Fibroblast of lung (primary cell): ENCODE data around the gene HMGN1.

ENCODE experiments used
- EZH2 ChIP-seq: IDR thresholded peaks from 2 replicates; pipeline ENCODE4 v1.5.1; 2012; ENCODE audit warnings: low read length, control low read depth, mild to moderate bottlenecking; ENCODE audit errors: missing control alignments
- TF ChIP-seq, protein P1 (sequence below), 2 donors: IDR thresholded peaks in 1 of 2; conservative IDR thresholded peaks in 1 of 2; 1 replicate in 1 of 2; 2 replicates in 1 of 2; pipeline ENCODE4 v1.5.1; 2011 to 2012; ENCODE audit warnings: low read length in 2 of 2, control low read depth in 1 of 2, inconsistent platforms in 1 of 2, low read depth in 1 of 2, mild to moderate bottlenecking in 1 of 2

GRCh38 chr21:39313571-39314142, 35.2 kb downstream of the HMGN1 start, which contains the start of gene BRWD1:
- TF ChIP-seq, protein P1, sequence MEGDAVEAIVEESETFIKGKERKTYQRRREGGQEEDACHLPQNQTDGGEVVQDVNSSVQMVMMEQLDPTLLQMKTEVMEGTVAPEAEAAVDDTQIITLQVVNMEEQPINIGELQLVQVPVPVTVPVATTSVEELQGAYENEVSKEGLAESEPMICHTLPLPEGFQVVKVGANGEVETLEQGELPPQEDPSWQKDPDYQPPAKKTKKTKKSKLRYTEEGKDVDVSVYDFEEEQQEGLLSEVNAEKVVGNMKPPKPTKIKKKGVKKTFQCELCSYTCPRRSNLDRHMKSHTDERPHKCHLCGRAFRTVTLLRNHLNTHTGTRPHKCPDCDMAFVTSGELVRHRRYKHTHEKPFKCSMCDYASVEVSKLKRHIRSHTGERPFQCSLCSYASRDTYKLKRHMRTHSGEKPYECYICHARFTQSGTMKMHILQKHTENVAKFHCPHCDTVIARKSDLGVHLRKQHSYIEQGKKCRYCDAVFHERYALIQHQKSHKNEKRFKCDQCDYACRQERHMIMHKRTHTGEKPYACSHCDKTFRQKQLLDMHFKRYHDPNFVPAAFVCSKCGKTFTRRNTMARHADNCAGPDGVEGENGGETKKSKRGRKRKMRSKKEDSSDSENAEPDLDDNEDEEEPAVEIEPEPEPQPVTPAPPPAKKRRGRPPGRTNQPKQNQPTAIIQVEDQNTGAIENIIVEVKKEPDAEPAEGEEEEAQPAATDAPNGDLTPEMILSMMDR (conservative IDR thresholded peaks at IDR 0.05 in 1 of 2, IDR thresholded peaks at IDR 0.05 in 1 of 2; ENCODE audit: low read depth in 1 of 2, low read length in 2 of 2) = no peak
- TF ChIP-seq EZH2 = no peak
